Measurements from ENCODE around the gene AMD1.
A peak's percentile ranks its signal among the peaks of the same experiment; 100 is the strongest.
"Not testable (repeated sequence)": the region's sequence is repeated elsewhere in the genome, so short reads cannot be mapped to it uniquely, and the experiment has no call there.

AMD1 gene

GRCh38 chr6:110884321-110884720 lies 9.7 kb downstream of the AMD1 start:
- ATAC-seq (replicated peaks) (peak; percentile 14), DNase-seq (no peak)
- peak overlapping the region in 1 of 2 donors; percentile 35 for H3K27ac Mint-ChIP-seq
- H3K9me3 Mint-ChIP-seq: no peaks in the 10 kb centered on the region
- peak overlapping the region; percentile 14 to 48 for H3K4me3 Mint-ChIP-seq
- peaks cover 46 to 65% of the 10 kb centered on the region in 2 donors for H3K4me1 Mint-ChIP-seq (ENCODE audit: low read depth in 2 of 2)
- peaks cover 32% of the 10 kb centered on the region for H3K36me3 Mint-ChIP-seq (ENCODE audit: insufficient read depth)
- H3K27me3 Mint-ChIP-seq: no peaks in the 10 kb centered on the region

- ATAC-seq (replicated peaks) (no peak), DNase-seq (no peak)
- Mint-ChIP-seq H3K9me3 (no peaks in the 10 kb centered on the region), H3K27ac (peak overlapping the region; percentile 51 to 69), H3K4me3 (peak overlapping the region; percentile 14 to 44), H3K36me3 (ENCODE audit: insufficient read depth) (peaks cover 44% of the 10 kb centered on the region), H3K27me3 (no peaks in the 10 kb centered on the region), H3K4me1 (ENCODE audit: low read depth in 2 of 2) (peaks cover 34 to 55% of the 10 kb centered on the region in 2 donors)
Observed at GRCh38 chr6:110885526-110885925, 10.9 kb downstream of the AMD1 start.

- Mint-ChIP-seq H3K4me1 (ENCODE audit: low read depth in 2 of 2) (peaks cover 28 to 57% of the 10 kb centered on the region in 2 donors), H3K9me3 (no peaks in the 10 kb centered on the region), H3K27me3 (no peaks in the 10 kb centered on the region), H3K27ac (peak overlapping the region in 1 of 2 donors; percentile 6), H3K36me3 (ENCODE audit: insufficient read depth) (peaks cover 54% of the 10 kb centered on the region), H3K4me3 (peak overlapping the region; percentile 2 to 14)
- no peak for ATAC-seq (replicated peaks)
- DNase-seq: no peak
Observed at GRCh38 chr6:110886555-110887167, 12.1 kb downstream of the AMD1 start.

GRCh38 chr6:110890288-110890687 lies 15.7 kb downstream of the AMD1 start:
- H3K36me3 Mint-ChIP-seq (ENCODE audit: insufficient read depth): peaks cover 75% of the 10 kb centered on the region
- ATAC-seq (replicated peaks): no peak

GRCh38 chr6:110895907-110896608 lies 21.5 kb downstream of the AMD1 start:
- Mint-ChIP-seq H3K27me3 (no peaks in the 10 kb centered on the region), H3K4me3 (no peak overlapping the region), H3K4me1 (ENCODE audit: low read depth in 2 of 2) (peaks cover 0 to 15% of the 10 kb centered on the region in 2 donors), H3K9me3 (no peaks in the 10 kb centered on the region), H3K36me3 (ENCODE audit: insufficient read depth) (peaks cover 91% of the 10 kb centered on the region), H3K27ac (no peak overlapping the region)
- no peak for DNase-seq
- no peak for ATAC-seq (replicated peaks)

More at GRCh38 chr6:110890288-110890687, 15.7 kb downstream of the AMD1 start:
- H3K27ac Mint-ChIP-seq: peak overlapping the region in 1 of 2 donors; percentile 61
- H3K9me3 Mint-ChIP-seq: no peaks in the 10 kb centered on the region
- no peak for DNase-seq
- no peaks in the 10 kb centered on the region for H3K27me3 Mint-ChIP-seq
- H3K4me3 Mint-ChIP-seq: no peak overlapping the region
- H3K4me1 Mint-ChIP-seq (ENCODE audit: low read depth in 2 of 2): peaks cover 7 to 26% of the 10 kb centered on the region in 2 donors

- DNase-seq (no peak), ATAC-seq (replicated peaks) (no peak)
- Mint-ChIP-seq H3K27me3 (no peaks in the 10 kb centered on the region), H3K36me3 (ENCODE audit: insufficient read depth) (peaks cover 77% of the 10 kb centered on the region), H3K9me3 (no peaks in the 10 kb centered on the region), H3K4me3 (no peak overlapping the region), H3K4me1 (ENCODE audit: low read depth in 2 of 2) (peaks cover 0 to 8% of the 10 kb centered on the region in 2 donors), H3K27ac (peak overlapping the region in 1 of 2 donors; percentile 55)
Observed at GRCh38 chr6:110897433-110897832, 22.8 kb downstream of the AMD1 start.

- DNase-seq (no peak), ATAC-seq (replicated peaks) (no peak)
- H3K27ac Mint-ChIP-seq: peak overlapping the region in 1 of 2 donors; percentile 42
- peaks cover under 1 to 8% of the 10 kb centered on the region in 2 donors for H3K4me1 Mint-ChIP-seq (ENCODE audit: low read depth in 2 of 2)
- no peak overlapping the region for H3K4me3 Mint-ChIP-seq
- H3K36me3 Mint-ChIP-seq (ENCODE audit: insufficient read depth): peaks cover 70% of the 10 kb centered on the region
- H3K9me3 Mint-ChIP-seq: peaks cover under 1% of the 10 kb centered on the region in 2 donors
- no peaks in the 10 kb centered on the region for H3K27me3 Mint-ChIP-seq
Observed at GRCh38 chr6:110898111-110898510, 23.5 kb downstream of the AMD1 start.

- Mint-ChIP-seq H3K27ac (peak overlapping the region in 1 of 2 donors; percentile 79), H3K4me1 (ENCODE audit: low read depth in 2 of 2) (peaks cover 1 to 8% of the 10 kb centered on the region in 2 donors), H3K27me3 (no peaks in the 10 kb centered on the region), H3K4me3 (no peak overlapping the region), H3K36me3 (ENCODE audit: insufficient read depth) (peaks cover 53% of the 10 kb centered on the region), H3K9me3 (peaks cover 5 to 16% of the 10 kb centered on the region in 2 donors)
- ATAC-seq (replicated peaks) (no peak), DNase-seq (no peak)
Observed at GRCh38 chr6:110900028-110900598, 25.5 kb downstream of the AMD1 start.

- not testable (repeated sequence) for H3K4me1 Mint-ChIP-seq (ENCODE audit: low read depth in 2 of 2); H3K4me3 Mint-ChIP-seq; H3K27me3 Mint-ChIP-seq; DNase-seq; ATAC-seq (replicated peaks); H3K27ac Mint-ChIP-seq
- Mint-ChIP-seq H3K9me3 (peaks cover 10 to 27% of the 10 kb centered on the region in 2 donors), H3K36me3 (ENCODE audit: insufficient read depth) (peaks cover 38% of the 10 kb centered on the region)
Observed at GRCh38 chr6:110901601-110902000, 27.0 kb downstream of the AMD1 start.

GRCh38 chr6:110902091-110902490 lies 27.5 kb downstream of the AMD1 start:
- H3K4me1 Mint-ChIP-seq (ENCODE audit: low read depth in 2 of 2): peaks cover 1 to 8% of the 10 kb centered on the region in 2 donors
- no peaks in the 10 kb centered on the region for H3K27me3 Mint-ChIP-seq
- no peak overlapping the region for H3K27ac Mint-ChIP-seq
- no peak overlapping the region for H3K4me3 Mint-ChIP-seq
- H3K36me3 Mint-ChIP-seq (ENCODE audit: insufficient read depth): peaks cover 33% of the 10 kb centered on the region
- ATAC-seq (replicated peaks) (no peak), DNase-seq (no peak)
- H3K9me3 Mint-ChIP-seq: peaks cover 12 to 32% of the 10 kb centered on the region in 2 donors

GRCh38 chr6:110906273-110906672 lies 31.7 kb downstream of the AMD1 start:
- H3K27me3 Mint-ChIP-seq; H3K4me1 Mint-ChIP-seq (ENCODE audit: low read depth in 2 of 2); ATAC-seq (replicated peaks); H3K36me3 Mint-ChIP-seq (ENCODE audit: insufficient read depth); DNase-seq; H3K4me3 Mint-ChIP-seq; H3K27ac Mint-ChIP-seq: not testable (repeated sequence)
- H3K9me3 Mint-ChIP-seq: peaks cover 16 to 39% of the 10 kb centered on the region in 2 donors

- H3K36me3 Mint-ChIP-seq (ENCODE audit: insufficient read depth): peaks cover 4% of the 10 kb centered on the region
- H3K4me1 Mint-ChIP-seq (ENCODE audit: low read depth in 2 of 2): peaks cover 3 to 5% of the 10 kb centered on the region in 2 donors
- DNase-seq: no peak
- no peak overlapping the region for H3K27ac Mint-ChIP-seq
- peaks cover 0 to 9% of the 10 kb centered on the region in 2 donors for H3K27me3 Mint-ChIP-seq
- ATAC-seq (replicated peaks): no peak
- H3K9me3 Mint-ChIP-seq: no peaks in the 10 kb centered on the region
- H3K4me3 Mint-ChIP-seq: no peak overlapping the region
Observed at GRCh38 chr6:110930781-110931180, 56.2 kb downstream of the AMD1 start.

- ATAC-seq (replicated peaks) (no peak), DNase-seq (no peak)
- H3K4me3 Mint-ChIP-seq: no peak overlapping the region
- H3K27me3 Mint-ChIP-seq: no peaks in the 10 kb centered on the region
- peaks cover 4% of the 10 kb centered on the region for H3K36me3 Mint-ChIP-seq (ENCODE audit: insufficient read depth)
- no peaks in the 10 kb centered on the region for H3K9me3 Mint-ChIP-seq
- peaks cover 3 to 5% of the 10 kb centered on the region in 2 donors for H3K4me1 Mint-ChIP-seq (ENCODE audit: low read depth in 2 of 2)
- no peak overlapping the region for H3K27ac Mint-ChIP-seq
Observed at GRCh38 chr6:110933912-110934311, 59.3 kb downstream of the AMD1 start.

Measured in effector memory CD8-positive, alpha-beta T cell (primary cell).